ENCODE data around the gene CIBAR2. TPM values are rescaled to one million over a fixed set of nuclear protein-coding genes. Genes with fewer than 3 reads are reported as not detected.
A peak's percentile ranks its signal among the peaks of the same experiment; 100 is the strongest.
"Not testable (repeated sequence)": the region's sequence is repeated elsewhere in the genome, so short reads cannot be mapped to it uniquely, and the experiment has no call there.

CIBAR2 gene
- total RNA-seq, 1 donor from 2014 or later = not detected

DNA sequence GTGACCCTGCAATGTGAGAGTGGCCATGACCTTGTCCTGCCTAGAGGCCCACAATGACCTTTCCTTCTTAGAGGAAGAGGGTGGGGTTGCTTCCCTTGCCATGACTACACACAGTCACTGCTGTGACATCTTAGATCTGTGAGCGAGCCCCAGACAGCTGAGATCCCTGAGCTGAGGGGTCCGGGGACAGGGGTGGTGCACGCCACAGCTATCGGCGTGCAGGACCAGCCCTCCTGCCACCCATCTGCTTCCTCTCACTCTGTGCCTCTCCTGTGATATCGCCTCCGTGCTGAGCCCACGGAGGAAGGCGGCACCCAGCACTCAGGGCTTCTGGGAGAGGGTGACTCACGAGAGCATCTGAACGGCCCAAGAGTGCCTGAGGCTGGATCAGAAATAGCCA lies 49.4 kb downstream of the CIBAR2 start:
- DNase-seq (ENCODE audit: low spot score) = no peak

DNA sequence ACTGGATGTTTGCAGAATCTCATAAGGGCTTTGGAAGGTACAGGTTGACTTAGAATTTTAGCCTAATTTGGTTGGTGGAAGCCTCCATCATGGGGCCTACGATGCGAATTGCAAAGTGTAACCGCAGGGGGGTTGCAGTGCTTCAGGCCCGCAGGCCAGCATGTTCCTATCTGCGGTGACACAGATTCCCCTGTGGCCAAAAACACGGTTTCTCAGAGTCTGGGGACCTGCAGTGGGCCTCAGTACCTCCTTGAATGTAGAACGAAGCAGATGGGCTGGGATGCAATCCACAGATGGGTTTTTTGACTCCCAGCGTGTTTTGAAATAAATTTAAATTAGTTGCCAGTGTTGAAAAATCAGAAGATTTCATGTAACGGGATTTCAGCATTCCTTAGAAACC lies 49.9 kb downstream of the CIBAR2 start:
- DNase-seq (ENCODE audit: low spot score) = no peak

DNA sequence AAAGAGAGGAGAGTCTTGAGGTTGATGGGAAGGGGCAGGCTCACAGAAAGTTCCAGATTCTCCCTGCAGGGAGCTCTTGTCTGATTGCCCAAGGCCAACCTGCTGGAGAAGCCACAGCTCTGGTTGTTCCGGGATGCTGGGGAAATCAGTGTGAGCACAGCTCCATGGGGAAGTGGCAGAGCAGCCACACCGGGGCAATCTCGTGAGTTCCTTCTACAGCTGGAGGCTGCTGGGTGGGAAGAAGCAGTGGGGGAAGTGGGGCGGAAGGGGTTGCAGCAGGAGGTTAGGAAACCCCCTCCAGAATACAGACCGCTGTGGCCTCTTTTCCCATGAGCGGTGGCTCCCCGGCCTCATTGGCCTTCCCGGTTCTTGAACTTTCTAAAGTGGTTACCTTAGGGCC lies 50.7 kb downstream of the CIBAR2 start:
- DNase-seq (ENCODE audit: low spot score) = peak; percentile 33

DNA sequence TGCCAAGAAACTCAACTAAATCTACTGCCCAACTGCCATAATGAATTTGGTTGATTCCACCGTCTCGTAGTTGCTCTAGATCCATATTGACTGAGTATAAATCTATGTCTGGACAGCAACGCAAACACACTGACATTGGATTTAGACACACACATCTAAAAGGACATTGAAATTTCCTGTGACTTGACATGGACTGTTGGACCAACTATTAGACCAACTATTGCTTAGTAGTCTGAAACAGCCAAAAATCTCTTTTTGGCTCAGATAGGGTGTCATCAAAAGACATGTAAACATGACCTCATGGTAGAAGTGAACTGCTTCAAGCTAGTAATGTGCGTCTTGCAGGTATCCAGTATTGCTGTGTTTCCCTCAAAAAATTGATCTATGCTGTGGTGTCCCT lies 53.4 kb downstream of the CIBAR2 start:
- no peak for DNase-seq (ENCODE audit: low spot score)

DNA sequence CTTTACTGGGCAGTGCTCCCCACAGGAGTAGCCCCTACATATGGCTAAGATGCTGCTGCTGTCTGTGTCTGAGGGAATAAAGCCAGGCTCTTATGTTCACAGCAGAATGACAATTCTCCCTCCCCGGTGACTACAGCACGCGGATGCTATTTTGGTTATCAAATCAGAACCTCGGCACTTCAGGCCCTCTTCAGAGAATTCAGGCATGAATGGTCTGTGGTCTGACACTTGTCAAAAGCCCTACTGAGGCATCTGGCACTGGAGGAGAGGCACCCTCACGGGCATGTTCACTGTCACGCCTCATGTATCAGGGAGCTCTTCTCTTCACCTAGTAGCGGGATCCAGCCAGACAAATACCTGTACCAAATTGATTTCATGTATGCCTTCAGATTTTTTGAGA lies 54.3 kb downstream of the CIBAR2 start:
- DNase-seq (ENCODE audit: low spot score) = no peak

DNA sequence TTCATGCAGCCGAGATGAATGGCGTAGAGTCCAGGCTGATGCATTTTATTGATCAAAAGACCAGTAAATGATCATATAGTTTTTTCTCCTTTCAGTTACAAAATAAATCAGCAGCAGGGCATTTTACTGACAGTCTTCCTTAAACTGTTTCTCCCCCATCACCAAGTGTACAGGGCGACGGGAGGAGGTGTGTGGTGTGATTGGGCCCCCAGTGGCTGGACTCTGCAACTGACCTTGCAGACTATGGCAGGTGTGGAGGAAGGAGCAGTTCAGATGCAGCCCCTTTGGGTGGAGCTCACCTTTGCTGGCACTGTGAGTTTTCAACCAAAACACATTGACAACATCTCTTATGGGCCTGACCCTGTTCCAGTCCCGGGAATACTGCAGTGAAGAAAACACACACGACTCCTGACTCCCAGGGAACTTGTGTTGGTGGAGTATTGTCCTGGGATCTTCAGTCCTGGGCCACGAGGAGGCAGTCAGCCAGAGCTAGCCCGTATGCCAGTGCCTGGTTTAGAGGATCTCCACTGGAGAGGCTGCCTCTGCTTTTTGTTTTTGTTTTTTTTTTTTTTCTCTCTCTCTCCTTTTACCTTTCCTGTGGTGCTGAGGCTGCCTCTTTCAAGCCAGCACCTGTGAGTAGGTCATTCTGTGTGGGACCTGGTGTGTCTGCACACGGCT lies 54.9 kb downstream of the CIBAR2 start:
- no peak for DNase-seq (ENCODE audit: low spot score)

DNA sequence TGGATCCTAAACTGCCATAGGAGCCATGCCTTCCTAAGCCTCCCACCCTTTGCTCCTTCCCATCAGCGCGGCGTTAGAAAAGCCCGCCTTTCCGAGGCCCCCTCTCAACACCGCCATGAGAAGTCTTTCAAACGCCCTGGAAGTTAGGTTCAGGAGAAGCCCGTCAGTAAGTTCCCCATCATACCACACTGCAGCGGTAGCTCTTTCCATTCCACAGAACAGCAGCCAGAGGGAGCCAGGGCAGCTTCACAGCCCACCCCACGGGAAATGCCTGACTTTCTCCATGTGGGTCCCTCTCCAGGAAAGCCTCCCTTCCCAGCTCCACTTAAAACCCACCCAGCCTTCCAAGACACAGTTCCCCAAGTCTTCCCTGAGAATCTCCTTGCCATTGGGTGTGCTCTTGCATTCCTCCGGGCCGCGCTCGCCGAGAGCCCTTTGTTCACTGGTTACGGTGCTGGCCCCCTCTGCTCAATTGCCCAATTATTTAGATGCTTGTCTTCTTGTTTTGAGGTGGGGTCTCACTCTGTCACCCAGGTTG lies 56.0 kb downstream of the CIBAR2 start:
- no peak for DNase-seq (ENCODE audit: low spot score)

DNA sequence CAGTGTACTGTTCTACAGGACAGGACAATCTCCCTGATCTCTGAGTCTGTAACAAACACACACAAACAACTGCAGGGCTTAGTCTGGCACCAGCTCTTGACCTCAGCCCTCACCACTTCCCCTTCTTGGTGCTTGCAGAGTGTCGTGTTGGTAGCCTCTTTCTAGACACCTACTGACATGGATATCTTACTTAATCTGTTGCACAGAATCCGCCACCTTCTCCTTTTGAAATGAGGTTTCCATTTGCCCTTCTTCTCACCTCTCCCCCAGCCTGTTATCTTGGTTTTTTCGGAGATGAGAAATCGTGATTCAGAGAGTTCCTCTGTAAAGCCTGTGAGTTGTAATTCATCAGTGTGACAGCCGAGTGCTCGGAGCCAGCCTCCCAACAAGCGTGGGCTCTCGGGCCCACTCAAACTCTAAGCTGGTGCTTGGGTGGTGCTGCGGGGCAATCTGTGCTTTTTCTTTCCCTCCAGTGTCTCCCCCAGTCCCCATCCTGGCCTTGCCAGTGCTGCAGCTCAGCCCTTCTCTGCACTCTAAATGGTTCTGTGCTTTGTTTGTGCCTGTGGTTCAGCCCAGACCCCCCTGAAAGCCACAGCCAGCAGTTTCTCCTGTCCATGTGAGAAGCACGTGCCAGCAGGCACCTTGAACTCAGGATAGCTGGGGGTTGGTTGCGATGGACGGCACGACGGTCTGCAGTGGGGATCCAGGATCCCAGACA lies 56.6 kb downstream of the CIBAR2 start:
- peak; percentile 76 for DNase-seq (ENCODE audit: low spot score)

DNA sequence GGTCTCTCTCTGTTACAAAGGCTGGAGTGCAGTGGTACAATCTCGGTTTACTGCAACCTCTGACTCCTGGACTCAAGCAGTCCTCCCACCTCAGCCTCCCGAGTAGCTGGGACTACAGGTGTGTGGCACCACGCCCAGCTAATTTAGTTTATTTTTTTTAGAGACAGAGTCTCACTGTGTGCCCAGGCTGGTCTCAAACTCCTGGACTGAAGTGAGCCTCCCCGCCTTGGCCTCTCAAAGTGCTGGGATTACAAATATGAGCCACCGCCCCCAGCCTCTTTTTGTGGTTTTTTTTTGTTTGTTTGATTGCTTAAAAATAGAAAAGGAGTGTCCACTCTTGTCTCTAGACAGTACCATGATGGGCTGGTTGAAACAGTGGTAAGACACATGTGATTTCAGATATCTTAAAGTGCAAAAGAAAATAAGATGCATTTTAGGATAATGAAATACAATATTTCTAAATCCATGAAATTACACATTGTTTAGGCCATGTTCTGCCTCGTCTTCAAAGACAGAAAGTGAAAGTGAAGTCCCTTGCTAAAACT lies 57.3 kb downstream of the CIBAR2 start:
- no peak for DNase-seq (ENCODE audit: low spot score)

DNA sequence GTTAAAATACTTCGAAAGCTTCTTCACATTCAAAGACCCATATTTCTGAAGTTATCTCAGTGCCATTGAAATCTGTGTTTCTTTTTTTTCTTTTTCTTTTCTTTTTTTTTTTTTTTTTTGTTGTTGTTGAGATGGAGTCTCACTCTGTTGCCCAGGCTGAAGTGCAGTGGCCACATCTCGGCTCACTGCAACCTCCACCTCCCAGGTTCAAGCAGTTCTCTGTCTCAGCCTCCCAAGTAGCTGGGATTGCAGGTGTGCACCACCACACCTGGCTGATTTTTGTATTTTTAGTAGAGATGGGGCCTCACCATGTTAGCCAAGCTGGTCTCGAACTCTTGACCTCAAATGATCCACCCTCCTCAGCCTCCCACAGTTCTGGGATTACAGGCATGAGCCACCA lies 58.0 kb downstream of the CIBAR2 start:
- not testable (repeated sequence) for DNase-seq (ENCODE audit: low spot score)

DNA sequence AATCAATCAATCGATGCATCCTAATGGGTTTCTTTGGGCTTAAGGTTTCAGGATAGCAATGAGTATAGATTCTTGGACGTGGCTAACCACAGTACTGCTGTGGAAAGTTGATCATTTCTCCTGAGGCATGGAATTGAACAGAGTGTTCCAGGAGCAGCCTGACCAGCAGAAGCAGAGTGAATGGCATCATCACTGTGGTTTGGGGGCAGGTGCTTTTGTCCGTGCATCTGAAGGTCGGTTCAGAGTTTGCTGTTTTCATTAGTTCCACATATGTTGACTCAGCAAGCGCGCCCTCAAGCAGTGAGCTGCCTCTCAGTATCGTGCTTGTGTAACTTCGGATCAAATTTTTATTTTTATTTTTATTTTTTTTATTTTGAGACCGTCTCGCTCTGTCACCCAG lies 59.7 kb downstream of the CIBAR2 start:
- DNase-seq (ENCODE audit: low spot score) = no peak

DNA sequence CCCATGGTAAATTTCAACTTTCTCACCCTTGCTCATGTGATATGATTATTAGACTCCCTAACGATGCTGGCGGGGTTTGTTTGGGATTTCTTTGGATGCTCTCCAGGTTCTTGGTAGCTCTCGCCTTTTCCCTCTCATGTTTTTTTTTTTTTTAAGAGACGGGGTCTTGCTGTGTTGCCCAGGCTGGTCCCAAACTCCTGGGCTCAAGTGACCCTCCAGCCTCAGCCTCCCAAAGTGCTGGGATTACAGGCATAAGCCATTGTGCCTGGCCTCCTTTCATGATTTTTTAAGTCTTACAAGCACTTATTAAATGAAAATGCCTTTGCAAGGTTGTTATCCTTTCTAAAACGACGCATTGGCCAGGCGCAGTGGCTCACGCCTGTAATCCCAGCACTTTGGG lies 60.6 kb downstream of the CIBAR2 start:
- no peak for DNase-seq (ENCODE audit: low spot score)

DNA sequence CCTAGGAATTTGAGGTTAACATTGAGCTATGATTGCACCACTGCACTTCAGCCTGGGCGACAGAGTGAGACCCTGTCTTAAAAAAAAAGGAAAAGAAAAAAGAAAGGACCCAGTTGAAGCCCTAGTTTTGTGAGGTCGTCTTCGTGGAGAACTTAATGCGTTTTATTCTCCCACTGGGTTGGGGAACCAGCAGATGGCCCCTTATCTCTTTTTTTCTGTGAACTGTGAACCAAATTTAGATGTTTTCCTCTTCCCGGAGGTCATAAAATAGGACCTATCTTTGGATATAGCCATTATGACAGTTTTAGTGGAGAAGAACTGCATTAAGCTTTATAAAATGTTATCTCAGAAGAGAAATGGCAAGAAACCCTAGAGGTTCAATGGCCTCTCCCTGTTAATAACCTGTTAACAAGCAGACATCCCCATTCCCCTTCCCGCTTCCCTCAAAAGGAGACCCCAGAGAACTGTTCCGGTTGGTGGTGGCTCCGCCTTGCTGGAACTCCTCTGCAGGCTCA lies 61.1 kb downstream of the CIBAR2 start:
- DNase-seq (ENCODE audit: low spot score) = no peak

DNA sequence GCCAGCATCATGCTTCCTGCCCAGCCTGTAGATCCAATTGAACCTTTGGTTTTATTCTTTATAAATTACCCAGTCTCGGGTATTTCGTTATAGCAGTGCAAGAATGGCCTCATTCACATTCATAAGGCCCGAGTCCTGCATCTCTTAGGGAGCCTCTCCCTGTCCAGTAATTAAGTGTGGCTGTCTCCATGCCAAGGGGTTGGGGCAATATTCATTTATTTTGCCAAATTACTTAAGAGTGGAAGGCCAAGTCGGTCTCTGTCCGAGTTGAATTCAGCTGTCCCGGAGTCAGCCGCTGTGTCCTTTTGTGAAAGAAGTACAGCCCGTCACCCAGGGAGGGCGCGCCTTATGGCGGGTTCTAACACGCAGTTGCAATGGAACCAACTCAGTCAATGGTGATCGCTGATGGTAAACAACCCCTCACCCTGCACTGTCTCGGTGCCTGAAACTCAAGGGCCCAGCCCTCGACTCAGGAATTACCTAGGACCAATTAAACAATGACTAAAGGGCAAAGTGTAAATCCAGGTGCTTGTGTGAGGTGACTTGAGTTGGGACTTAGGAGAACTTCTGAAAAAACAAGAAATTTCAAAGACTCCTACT lies 62.5 kb downstream of the CIBAR2 start:
- no peak for DNase-seq (ENCODE audit: low spot score)

DNA sequence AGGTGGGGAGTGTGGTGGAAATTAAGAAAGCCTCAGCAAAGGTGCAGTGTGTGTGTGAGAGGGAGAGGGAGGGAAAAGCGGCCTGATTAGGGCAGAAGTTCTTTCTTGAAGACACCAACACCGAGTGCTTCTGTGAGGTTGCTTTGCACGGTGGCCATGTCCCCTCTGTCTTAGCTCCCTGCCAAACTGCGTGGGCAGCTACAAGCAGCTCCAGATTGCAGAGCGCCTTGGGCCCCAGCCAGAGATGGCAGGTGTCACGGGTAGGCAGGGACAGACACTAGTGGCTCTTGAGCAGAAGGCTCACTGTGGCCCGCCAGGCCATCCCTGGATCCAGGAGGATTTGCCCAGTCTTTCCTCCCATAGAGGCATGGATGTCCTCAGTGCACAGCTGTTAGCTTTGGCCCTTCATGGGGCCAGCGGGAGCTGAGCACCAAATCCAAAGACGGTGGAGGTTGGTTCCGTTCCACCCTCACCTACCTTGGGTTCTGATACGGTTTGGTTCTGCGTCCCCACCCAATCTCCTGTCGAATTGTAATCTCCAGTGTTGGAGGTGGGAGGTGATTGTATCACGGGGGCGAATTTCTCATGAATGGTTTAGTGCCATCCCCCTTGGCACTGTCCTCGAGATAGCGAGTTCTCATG lies 63.2 kb downstream of the CIBAR2 start:
- DNase-seq (ENCODE audit: low spot score) = no peak

Other genes starting within 250 kb of the CIBAR2 start
- 56.4 TPM for gene ZDHHC7, start 100.9 kb downstream of the CIBAR2 start, total RNA-seq
- 15.5 TPM for gene KIAA0513, start 84.7 kb downstream of the CIBAR2 start, total RNA-seq